GM21526 (cell line): ENCODE measurements around the gene SCN1B.
"Not testable (repeated sequence)": the region's sequence is repeated elsewhere in the genome, so short reads cannot be mapped to it uniquely, and the experiment has no call there.

Experiments
- ATAC-seq: cut with Tn5 transposase; IDR thresholded peaks from one replicate; pipeline ENCODE4 v1.9.1; 2021; ENCODE audit warnings: moderate library complexity; ENCODE audit not compliant: unreplicated experiment, low FRiP score

Gene SCN1B

DNA sequence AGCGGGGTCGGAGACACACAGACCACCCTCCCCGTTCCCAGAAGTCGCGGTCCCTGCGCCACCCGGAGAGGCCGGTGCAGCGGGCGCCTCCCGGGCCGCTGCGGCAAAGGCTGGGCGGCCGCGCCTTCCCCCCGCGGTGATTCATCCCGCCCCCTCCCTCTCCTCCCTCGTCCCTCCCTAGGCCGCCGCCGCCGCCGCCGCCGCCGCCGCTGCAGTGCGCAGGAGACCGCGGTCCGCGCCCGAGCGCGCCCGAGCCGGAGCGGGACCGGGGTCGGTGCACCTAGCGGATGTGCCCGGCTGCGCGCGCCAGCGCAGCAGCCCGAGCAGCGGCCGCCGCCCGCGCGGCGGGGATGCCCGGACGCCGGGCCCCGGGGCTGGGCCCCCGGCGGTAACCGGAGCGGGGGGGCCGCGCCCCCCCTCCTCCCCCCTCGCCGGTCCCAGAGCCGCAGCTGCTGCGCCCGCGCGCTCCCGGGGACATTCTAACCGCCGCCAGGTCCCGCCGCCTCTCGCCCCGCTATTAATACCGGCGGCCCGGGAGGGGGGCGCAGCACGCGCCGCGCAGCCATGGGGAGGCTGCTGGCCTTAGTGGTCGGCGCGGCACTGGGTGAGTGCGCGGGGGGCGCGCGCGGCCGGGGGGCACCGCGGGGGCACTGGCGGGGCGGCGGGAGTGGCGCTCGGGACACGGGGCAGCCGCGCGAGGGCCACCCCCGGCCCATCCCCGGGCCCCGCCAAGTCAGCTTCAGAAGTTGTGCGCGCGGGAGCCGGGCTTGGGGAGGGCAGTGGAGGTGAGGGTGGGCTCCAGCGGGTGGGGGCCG is at the start of gene SCN1B:
Gene SCN1B (plus strand): TSS at position 214 of the 815 bp plus-strand sequence. CDS start 351 bp downstream, at position 565.
- ATAC-seq: no peak

DNA sequence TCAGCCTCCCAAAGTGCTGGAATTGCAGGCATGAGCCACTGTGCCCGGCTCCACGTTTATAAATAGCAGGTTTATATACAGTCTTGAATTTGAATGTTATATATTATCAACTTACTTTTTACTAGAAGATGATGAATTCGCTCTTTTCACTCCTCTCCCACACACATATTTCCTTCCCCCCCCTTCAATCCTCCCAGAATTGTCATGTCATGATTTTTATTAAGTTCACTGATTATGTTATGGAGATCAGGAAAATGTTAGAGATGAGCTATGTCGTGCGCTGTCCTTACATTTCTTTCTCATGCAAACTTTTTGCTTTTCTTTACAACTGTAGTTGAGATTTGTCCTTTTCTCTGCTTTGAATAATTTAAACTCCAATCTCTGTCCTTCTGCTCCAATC is 48.0 kb upstream of the SCN1B start:
- no peak for ATAC-seq

DNA sequence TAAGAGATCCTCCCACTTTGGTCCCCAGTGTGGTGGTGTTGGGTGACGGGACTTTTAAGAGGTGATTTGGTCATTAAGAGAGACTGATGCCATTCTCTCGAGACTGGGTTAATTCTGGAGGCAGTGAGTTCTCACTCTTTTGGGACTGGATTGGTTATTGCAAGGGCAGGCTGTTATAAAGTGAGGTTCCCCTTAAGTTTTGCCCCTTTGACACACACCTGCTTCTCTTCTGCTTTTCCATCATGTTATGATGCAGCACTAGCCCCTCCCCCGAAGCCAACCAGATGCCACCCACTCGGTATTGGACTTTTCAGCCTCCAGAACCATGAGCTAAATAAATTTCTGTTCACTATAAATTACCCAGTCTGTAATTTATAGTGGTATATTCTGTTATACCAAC is 46.5 kb upstream of the SCN1B start:
- no peak for ATAC-seq

DNA sequence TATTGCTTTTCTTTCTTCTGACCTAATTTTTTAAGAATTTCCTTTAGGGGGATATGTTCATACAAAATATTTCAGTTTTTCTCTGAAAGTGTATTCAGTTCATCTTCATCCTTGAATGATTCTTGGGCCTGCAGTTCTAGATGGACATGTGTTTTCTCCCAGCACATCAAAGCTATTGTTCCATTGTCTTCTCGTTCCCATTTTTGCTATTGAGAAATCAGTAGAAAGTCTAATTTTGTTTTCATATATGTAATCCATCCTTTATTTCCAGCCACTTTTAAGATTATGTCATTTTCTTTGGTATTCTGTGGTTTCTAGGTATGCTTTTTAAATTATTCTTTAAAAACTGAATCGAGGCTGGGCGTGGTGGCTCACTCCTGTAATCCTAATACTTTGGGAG is 46.0 kb upstream of the SCN1B start:
- no peak for ATAC-seq

DNA sequence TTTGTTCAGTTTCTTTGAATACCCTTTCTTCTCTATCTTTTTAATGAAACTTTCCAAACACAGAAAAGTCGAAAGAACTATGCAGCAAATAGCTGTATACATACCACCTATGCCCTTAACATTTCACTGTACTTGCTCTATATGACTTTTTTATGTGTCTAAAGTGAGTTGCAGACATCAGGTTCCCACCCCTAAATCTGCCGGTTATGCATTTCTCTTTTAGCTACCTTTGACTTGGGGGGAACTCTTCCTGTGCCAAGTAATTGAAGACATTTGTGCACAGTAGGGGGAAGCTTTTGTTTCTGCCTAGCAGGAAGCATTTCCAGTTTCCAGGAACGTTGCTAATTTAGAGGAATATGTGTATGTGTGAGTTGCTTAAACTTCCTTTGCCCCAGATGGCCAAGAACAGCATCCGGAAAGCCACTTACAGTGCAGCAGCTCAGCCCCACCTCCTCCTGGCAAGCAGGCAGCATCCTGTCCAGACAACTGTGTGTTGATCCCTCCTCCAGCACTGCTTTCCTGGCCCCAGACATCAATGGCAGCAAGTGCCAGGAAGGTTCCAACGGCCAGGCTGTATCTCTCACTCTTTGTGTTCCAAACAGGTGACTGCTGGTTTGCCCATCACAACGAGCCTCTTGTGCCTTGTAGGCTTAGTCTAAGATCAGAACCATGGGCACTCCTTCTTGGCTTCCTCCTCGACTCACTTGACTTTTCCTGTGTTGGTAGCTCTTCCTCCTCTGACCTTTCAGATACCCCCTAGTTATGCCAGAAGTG is 44.8 kb upstream of the SCN1B start:
- ATAC-seq: no peak

DNA sequence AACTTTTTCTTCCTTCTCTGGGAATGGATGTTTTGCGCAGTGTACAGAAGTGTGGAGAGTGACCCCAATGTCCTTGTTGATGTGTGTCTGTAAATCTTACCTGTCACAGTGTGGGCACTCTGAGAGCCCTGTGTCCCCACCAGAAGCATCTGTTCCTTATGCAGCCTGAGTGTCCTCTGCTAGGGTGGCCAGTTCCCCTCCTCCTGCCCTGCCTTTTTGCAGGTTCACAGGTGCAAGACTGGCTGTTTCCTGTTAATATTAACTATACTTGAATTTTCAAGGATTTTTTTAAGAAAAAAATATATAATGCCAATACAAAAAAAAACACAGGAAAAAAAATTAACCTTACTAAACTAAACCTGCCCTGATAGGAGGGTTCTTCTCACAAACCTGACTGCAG is 42.2 kb upstream of the SCN1B start:
- ATAC-seq: no peak

DNA sequence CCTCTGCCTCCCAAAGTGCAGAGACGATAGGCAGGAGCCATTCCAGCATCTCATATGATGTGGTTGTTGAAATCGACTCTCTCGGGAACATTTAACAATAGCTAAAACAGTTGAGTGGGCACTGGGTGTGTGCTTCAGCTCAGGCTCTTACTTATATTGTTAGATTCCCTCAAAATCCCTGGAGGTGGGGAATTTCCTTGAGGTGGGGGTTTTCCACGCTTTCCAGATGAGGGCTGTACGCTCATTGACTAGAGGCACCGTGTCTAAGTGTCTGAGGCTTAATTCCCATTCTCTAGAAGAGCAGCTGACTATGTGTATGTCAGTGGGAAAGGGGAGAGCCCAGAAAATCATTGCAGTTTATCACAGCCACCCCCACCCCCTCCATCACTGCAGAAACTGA is 41.0 kb upstream of the SCN1B start:
- ATAC-seq: no peak

DNA sequence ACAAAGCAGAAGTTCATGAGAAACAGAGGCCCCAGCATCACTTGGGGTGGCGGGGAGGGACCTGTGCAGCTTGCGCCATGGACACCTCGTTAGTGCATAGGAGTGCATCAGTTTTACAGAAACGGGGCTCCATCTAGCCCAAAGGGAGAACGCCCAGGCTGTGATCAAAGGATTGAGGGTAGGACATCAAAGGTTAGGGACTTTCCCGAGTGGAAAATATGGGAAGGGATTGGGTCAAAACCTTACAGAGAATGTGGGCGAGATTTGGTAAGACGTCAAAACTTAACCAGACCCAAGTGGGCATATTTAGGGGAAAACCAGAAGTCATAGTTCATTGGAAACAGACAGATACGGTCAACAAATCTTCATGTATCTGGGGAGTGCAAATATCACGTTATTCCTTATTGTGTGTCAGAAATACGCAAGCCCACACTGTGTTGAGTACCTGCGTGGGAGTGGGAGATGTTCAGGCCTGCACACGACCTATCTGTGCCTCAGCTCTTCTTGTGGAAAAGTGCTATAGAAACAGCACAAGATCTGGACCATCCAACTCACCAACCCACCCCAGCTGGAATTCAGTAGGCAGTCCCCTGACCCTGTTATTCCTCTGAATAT is 39.6 kb upstream of the SCN1B start:
- ATAC-seq: no peak

DNA sequence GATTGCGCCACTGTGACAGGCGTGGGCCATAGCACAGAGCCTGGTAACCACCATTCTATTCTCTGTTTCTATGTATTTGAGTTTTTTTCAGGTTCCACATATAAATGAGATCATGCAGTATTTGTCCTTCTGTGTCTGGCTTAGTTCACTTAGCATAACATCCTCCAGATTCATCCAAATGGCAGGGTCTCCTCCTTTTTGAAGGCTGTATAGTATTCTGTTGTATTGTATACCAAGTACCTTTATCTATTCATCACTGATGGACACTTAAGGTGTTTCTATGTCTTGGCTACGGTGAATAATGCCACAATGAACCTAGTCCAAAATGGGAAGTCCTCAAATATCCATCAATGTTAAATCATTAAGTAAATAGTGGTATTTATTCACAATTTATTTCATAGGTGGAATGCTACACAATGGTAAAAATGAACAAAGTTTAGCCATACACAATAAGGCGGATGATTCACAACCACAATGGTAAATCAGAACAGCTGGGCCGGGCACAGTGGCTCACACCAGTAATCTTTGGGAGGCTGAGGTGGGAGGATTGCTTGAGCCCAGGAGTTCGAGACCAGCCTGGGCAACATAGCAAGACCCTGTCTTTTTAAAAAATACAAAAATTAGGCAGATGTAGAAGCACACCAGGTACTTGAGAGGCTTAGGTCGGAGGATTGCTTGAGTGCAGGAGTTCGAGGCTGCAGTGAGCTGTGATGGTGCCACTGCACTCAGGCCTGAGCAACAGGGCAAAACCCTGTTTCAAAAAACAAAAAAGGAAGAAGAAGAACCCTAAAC is 38.5 kb upstream of the SCN1B start:
- no peak for ATAC-seq

DNA sequence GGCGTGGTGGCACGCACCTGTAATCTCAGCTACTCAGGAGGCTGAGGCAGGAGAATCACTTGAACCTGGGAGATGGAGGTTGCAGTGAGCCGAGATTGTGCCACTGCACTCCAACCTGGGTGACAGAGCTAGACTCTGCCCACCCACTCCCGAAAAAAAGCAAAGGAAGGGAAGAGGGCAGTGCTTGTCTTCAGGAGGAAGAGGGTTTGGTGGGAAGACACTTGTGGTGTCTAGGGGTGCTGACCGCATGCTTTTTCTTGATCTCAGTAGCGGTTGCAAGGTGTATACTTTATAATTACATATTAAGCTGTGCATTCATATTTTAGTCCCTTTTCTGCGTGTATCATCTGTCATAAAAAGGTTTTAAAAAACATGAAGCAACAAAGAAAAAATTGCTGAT is 37.7 kb upstream of the SCN1B start:
- not testable (repeated sequence) for ATAC-seq

DNA sequence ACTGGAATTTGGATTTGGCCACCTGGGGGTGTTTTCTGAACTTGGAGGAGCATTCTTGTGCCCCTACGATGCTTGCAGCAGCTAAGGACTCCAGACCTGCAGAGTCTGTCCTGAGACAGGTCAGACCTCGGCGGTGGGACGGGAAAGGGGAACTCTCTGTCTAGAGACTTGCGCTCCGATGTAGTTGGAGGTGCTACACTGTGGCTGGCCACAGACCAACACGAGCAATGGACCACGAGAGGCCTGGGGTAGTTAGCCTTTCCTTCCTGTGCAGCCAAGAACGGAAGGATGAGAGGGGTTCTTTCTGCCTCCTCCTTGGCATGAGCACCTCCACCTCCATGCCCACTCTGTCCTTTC is 36.0 kb upstream of the SCN1B start:
- ATAC-seq: no peak

DNA sequence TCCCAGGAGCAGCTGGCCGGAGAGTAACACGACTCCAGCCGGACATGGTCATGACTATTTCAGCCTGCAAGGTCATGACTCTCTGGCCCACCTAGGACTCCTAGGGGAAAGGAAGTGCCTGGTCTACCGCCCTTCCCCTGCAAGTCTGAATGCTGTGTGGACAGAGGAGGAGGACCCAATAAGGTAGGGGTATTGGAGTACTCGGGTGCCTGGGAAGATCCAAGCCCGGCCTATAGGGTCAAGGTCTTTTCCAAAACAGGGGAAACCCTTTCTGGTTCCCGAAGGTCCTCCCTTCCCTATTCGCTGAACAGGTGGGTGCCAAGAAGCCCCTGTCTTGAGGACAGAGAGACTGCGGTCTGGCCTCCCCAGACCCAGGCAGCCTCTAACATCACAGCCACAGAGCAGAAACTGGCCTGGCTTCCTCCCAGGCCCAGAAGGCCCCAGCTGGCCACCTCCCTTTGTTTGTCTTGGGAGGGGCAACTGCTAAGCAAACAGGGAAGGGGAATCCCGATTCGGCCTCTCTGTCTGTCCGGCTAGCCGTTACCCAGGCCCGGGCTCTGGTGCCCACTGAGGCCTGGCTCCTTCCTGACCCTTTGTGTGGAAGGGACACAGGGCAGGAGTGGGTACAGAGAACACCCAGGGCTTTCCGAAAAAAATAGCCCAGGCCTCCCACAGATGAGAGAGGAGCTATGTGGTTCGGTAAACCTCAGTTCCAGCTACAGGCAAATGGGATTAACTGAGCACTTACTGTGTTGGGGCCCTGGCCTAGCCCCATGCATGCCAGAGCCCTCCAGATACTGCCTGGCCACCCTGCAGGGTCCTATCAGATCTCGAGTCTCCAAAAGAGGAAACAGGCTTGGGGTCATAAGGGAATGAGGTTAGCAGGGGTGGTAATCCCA is 35.4 kb upstream of the SCN1B start:
- ATAC-seq: no peak

DNA sequence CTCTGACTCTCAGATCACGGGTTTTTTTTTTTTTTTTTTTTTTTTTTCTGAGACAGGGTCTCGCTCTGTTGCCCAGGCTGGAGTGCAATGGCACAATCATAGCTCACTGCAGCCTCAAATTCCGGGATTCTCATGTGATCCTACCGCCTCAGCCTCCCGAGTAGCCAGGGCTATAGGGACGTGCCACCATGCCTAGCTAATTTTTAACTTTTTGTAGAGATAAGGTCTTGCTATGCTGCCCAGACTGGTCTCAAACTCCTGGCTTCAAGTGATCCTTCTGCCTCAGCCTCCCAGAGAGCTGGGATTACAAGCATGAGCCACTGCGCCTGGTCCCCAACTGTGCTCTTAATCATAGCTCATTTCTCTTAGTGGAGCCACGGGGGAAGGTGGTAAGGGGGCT is 34.7 kb upstream of the SCN1B start:
- ATAC-seq: no peak

DNA sequence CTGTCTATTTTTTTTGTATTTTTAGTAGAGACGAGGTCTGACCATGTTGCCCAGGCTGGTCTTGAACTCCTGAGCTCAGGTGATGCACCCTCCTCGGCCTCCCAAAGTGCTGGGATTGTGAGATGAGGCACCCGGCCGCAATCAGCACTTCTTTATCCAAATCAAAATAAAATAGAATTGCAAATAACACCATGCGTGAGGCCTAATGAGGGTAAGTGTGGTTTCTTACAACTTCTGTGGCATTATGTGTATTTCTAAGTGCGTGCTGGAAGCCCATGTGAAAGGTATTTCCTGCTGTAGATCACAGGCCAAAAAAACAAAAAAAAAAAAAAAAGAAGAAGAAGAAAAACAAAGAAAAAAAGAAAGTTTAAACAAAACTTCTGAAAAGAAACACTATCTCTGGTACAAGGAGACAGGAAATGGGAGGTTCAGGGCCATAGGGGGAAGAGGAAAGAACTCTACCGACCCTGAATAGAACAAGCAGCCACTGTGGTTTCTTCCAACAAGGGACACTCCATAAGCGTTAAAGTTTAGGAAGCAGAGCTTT is 33.1 kb upstream of the SCN1B start:
- no peak for ATAC-seq

DNA sequence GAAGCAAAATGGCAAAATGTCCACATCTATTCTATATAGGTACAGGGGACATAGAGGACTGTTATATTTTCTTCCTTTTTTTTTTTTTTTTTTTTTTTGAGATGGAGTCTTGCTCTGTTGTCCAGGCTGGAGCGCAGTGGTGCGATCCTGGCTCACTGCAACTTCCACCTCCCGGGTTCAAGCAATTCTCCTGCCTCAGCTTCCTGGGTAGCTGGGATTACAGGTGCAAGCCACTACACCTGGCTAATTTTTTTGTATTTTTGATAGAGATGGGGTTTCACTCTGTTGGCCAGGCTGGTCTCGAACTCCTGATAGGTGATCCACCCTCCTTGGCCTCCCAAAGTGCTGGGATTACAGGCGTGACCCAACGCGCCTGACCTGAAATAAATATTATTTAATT is 32.0 kb upstream of the SCN1B start:
- not testable (repeated sequence) for ATAC-seq

DNA sequence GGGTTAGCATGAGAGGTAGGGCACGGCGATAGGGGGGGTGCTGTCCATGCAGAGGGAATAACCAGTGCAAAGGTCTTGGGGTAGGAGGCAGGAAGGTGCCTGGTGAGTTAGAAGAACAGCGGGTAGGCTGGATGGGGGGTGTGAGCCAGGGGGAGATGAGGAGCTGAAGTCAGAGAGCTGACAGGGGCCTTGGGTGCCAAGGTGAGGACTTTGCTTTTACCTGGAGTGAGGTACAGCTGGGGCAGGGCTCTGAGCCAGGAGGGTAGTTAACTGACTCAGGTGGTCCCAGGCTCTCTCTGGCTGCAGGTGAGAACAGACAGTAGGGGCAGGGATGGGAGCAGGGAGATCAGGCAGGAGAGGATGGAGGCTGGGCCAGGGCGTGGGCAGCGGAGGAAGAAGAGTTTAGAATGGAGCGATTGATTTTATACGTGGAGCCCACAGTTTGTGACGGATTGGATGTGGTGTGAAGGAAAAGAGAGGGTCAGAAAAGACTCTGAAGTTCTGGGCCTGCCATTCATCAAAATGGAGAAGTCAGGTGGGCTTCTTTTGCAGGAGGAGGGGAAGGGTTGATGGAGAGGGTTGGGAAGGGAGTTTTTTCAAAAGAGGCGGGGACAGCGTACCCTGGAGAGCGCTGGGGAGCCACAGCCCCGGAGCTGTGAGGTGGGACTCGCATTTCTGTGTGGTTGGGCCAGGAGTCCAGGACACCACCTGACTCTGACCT is 31.3 kb upstream of the SCN1B start:
- no peak for ATAC-seq

DNA sequence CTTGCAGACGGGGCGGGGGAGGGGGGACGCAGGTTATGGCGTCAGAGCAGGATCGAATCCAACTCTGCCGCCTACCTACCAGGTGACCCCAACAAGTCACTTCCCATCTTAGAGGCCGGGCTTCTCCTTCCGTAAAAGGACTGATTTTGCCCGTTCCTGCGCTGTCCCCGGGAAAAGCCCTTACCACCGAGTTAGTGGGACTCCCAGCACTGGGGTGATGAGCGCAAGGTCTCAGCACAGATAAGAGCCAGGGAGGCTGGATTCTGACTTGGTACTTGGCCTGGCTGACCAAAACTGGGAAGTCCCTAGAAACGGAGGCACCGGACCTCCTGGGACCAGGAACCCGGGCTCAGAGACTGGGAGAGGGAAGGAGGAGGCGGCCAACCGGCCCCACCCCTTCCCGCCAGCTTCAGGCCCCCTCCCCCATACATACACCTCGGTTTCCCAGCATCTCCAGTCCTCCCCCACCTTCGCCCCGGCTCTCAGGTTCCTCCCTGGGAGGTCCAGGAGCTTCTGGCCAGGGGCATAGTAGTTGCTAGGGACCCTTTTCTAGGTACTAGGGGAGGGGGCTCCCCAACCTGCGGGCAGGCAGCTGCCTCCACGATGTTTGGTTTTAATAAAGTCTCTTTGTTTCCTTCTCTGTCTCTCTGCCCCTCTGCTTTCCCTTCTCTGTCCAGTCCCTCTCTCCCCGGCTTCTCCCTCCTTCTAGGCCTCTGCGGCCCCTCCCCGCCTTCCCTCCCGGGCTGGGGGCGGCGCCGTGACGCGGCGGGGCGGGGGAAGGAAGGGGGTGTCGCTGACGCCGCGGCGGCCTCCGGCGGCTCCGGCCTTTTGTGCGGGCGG is 30.6 kb upstream of the SCN1B start, which contains the start of gene GRAMD1A:
Gene GRAMD1A (plus strand): TSS at position 826 of the 840 bp plus-strand sequence. CDS start 156 bp downstream, outside the sequence.
- peak; percentile 52 for ATAC-seq

DNA sequence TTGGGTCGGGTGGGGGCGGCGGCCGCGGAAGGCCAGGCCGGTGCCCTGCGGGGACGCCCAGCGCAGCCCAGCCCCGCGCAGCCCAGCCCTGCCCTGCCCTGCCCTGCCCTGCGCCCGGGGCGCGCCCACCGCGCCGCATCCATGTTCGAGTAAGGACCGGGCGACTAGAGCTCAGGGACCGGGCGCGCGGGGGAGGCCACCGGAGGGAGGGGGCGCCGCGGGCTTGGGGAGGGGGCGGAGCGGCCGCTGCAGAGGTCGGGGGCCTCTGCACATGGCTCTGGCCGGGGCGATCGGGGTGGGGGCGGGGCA is 30.0 kb upstream of the SCN1B start:
- no peak for ATAC-seq
